HG03066 (cell line): ENCODE measurements around the gene COL27A1.

Source experiments
- ATAC-seq: cut with Tn5 transposase; IDR thresholded peaks from one replicate; pipeline ENCODE4 v1.9.1; 2021; ENCODE audit warnings: low read depth; ENCODE audit not compliant: unreplicated experiment

COL27A1 gene

GRCh38 chr9:114299286-114300152, 144.2 kb downstream of the COL27A1 start:
- no peak for ATAC-seq

GRCh38 chr9:114300153-114300845, 145.0 kb downstream of the COL27A1 start:
- ATAC-seq = no peak

- no peak for ATAC-seq
These were observed 145.8 kb downstream of the COL27A1 start for GRCh38 chr9:114300846-114301797.

GRCh38 chr9:114301798-114302565, 146.6 kb downstream of the COL27A1 start:
- ATAC-seq = no peak

GRCh38 chr9:114302727-114303126, 147.4 kb downstream of the COL27A1 start:
- no peak for ATAC-seq

- ATAC-seq = no peak
These were observed 148.2 kb downstream of the COL27A1 start for GRCh38 chr9:114303571-114303970.

- no peak for ATAC-seq
These were observed 148.6 kb downstream of the COL27A1 start for GRCh38 chr9:114303977-114304376.

GRCh38 chr9:114304416-114305188, 149.3 kb downstream of the COL27A1 start:
- ATAC-seq = no peak

GRCh38 chr9:114307899-114308267, 152.5 kb downstream of the COL27A1 start:
- no peak for ATAC-seq

- no peak for ATAC-seq
These were observed 153.1 kb downstream of the COL27A1 start for GRCh38 chr9:114308361-114308950.

GRCh38 chr9:114309096-114309495, 153.8 kb downstream of the COL27A1 start:
- ATAC-seq = no peak

- no peak for ATAC-seq
These were observed 155.4 kb downstream of the COL27A1 start for GRCh38 chr9:114310471-114311450.

- no peak for ATAC-seq
These were observed 156.5 kb downstream of the COL27A1 start for GRCh38 chr9:114311571-114312512.

- no peak for ATAC-seq
These were observed 157.2 kb downstream of the COL27A1 start for GRCh38 chr9:114312513-114312875.

GRCh38 chr9:114313186-114313585, 157.8 kb downstream of the COL27A1 start:
- no peak for ATAC-seq

GRCh38 chr9:114314256-114314867, 159.0 kb downstream of the COL27A1 start:
- no peak for ATAC-seq
